ENCODE data around the gene IQCE. TPM values are rescaled to one million over a fixed set of nuclear protein-coding genes. Genes with fewer than 3 reads are reported as not detected.
"Not testable (repeated sequence)": the region's sequence is repeated elsewhere in the genome, so short reads cannot be mapped to it uniquely, and the experiment has no call there.

Gene IQCE
- total RNA-seq, 3 donors from 2014 or later (not counting 1 experiment from before 2014, with no cell fraction given) = 9.6 to 13.5 (median 11.3) TPM

DNA sequence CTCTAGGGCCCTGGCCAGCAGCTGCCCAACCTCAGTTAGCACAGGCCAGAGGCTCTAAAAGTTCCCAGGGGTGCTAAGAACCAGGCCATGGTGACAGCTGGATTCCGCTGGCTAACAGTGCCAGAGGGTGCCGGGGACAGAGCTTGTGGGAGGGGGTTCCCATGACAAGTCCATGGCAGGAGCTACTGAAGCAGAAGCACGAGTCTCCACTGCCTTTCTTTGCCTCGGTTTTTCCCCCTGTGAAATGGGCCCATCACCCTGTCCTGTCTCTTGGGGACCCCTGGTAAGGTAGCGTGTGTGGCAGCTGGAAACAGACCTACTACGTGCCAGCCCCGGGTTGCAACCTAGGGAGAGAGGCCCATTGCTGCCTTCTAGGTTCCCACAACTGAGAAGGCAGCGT lies 26.0 kb upstream of the IQCE start:
- H3K27me3 Mint-ChIP-seq (ENCODE audit: low read depth in 2 of 2); H3K36me3 Mint-ChIP-seq; H3K4me3 Mint-ChIP-seq; H3K9me3 ChIP-seq (ENCODE audit: control insufficient read depth, insufficient read depth, low read length); intact Hi-C loops (cut with micrococcal nuclease); H3K27me3 ChIP-seq (ENCODE audit: control insufficient read depth, insufficient read depth, low read length); H3K27ac ChIP-seq (ENCODE audit: low read length); H3K4me3 ChIP-seq (ENCODE audit: low read length); ATAC-seq; H3K9me3 Mint-ChIP-seq; DNase-seq: not testable (repeated sequence)
- WGBS (ENCODE audit: insufficient coverage) = 96% methylated on average over 5 of the region's 8 CpGs
- H3K4me1 ChIP-seq (ENCODE audit: control insufficient read depth, insufficient read depth, low read length) = peaks cover 39% of the 10 kb centered on the region
- peaks cover 11% of the 10 kb centered on the region for H3K36me3 ChIP-seq (ENCODE audit: control insufficient read depth, insufficient read depth, low read length)
- peaks cover 17 to 38% of the 10 kb centered on the region in 2 donors for H3K4me1 Mint-ChIP-seq
- peak overlapping the region in 1 of 2 donors; percentile 46 for H3K27ac Mint-ChIP-seq

DNA sequence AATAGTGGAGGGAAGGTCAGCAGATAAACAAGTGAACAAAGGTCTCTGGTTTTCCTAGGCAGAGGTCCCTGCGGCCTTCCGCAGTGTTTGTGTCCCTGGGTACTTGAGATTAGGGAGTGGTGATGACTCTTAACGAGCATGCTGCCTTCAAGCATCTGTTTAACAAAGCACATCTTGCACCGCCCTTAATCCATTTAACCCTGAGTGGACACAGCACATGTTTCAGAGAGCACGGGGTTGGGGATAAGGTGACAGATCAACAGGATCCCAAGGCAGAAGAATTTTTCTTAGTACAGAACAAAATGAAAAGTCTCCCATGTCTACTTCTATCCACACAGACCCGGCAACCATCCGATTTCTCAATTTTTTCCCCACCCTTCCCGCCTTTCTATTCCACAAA lies 25.2 kb upstream of the IQCE start:
- H3K27ac ChIP-seq (ENCODE audit: low read length); DNase-seq; H3K36me3 ChIP-seq (ENCODE audit: control insufficient read depth, insufficient read depth, low read length); H3K27me3 Mint-ChIP-seq (ENCODE audit: low read depth in 2 of 2); H3K4me3 Mint-ChIP-seq; H3K36me3 Mint-ChIP-seq; ATAC-seq; H3K4me3 ChIP-seq (ENCODE audit: low read length); H3K27me3 ChIP-seq (ENCODE audit: control insufficient read depth, insufficient read depth, low read length); H3K9me3 ChIP-seq (ENCODE audit: control insufficient read depth, insufficient read depth, low read length); H3K9me3 Mint-ChIP-seq; intact Hi-C loops (cut with micrococcal nuclease): not testable (repeated sequence)
- peak overlapping the region in 1 of 2 donors; percentile 46 for H3K27ac Mint-ChIP-seq
- no CpG with 5 or more reads among the region's 8 CpGs for WGBS (ENCODE audit: insufficient coverage)
- H3K4me1 Mint-ChIP-seq = peaks cover 10 to 30% of the 10 kb centered on the region in 2 donors
- peaks cover 31% of the 10 kb centered on the region for H3K4me1 ChIP-seq (ENCODE audit: control insufficient read depth, insufficient read depth, low read length)

GRCh38 chr7:2534214-2534613 lies 24.6 kb upstream of the IQCE start:
- ATAC-seq = not testable (repeated sequence)

GRCh38 chr7:2535872-2536627 lies 22.7 kb upstream of the IQCE start:
- H3K27me3 Mint-ChIP-seq (ENCODE audit: low read depth in 2 of 2); H3K27ac ChIP-seq (ENCODE audit: low read length); H3K4me3 Mint-ChIP-seq; H3K9me3 ChIP-seq (ENCODE audit: control insufficient read depth, insufficient read depth, low read length); intact Hi-C loops (cut with micrococcal nuclease); H3K27ac Mint-ChIP-seq; H3K4me1 Mint-ChIP-seq; H3K36me3 Mint-ChIP-seq; ATAC-seq; H3K9me3 Mint-ChIP-seq; H3K27me3 ChIP-seq (ENCODE audit: control insufficient read depth, insufficient read depth, low read length); DNase-seq; H3K4me3 ChIP-seq (ENCODE audit: low read length): not testable (repeated sequence)
- peaks cover 12% of the 10 kb centered on the region for H3K36me3 ChIP-seq (ENCODE audit: control insufficient read depth, insufficient read depth, low read length)
- 94% methylated on average over 15 of the region's 19 CpGs for WGBS (ENCODE audit: insufficient coverage)
- peaks cover 12% of the 10 kb centered on the region for H3K4me1 ChIP-seq (ENCODE audit: control insufficient read depth, insufficient read depth, low read length)

More at GRCh38 chr7:2534214-2534613, 24.6 kb upstream of the IQCE start:
- H3K27ac ChIP-seq (ENCODE audit: low read length); intact Hi-C loops (cut with micrococcal nuclease); H3K36me3 Mint-ChIP-seq; H3K27ac Mint-ChIP-seq; H3K9me3 ChIP-seq (ENCODE audit: control insufficient read depth, insufficient read depth, low read length); H3K9me3 Mint-ChIP-seq; H3K4me3 Mint-ChIP-seq; DNase-seq; H3K27me3 ChIP-seq (ENCODE audit: control insufficient read depth, insufficient read depth, low read length); H3K36me3 ChIP-seq (ENCODE audit: control insufficient read depth, insufficient read depth, low read length); H3K4me3 ChIP-seq (ENCODE audit: low read length); H3K27me3 Mint-ChIP-seq (ENCODE audit: low read depth in 2 of 2): not testable (repeated sequence)
- peaks cover 10 to 24% of the 10 kb centered on the region in 2 donors for H3K4me1 Mint-ChIP-seq
- WGBS (ENCODE audit: insufficient coverage) = 96% methylated on average over 11 of the region's 34 CpGs
- H3K4me1 ChIP-seq (ENCODE audit: control insufficient read depth, insufficient read depth, low read length) = peaks cover 25% of the 10 kb centered on the region

DNA sequence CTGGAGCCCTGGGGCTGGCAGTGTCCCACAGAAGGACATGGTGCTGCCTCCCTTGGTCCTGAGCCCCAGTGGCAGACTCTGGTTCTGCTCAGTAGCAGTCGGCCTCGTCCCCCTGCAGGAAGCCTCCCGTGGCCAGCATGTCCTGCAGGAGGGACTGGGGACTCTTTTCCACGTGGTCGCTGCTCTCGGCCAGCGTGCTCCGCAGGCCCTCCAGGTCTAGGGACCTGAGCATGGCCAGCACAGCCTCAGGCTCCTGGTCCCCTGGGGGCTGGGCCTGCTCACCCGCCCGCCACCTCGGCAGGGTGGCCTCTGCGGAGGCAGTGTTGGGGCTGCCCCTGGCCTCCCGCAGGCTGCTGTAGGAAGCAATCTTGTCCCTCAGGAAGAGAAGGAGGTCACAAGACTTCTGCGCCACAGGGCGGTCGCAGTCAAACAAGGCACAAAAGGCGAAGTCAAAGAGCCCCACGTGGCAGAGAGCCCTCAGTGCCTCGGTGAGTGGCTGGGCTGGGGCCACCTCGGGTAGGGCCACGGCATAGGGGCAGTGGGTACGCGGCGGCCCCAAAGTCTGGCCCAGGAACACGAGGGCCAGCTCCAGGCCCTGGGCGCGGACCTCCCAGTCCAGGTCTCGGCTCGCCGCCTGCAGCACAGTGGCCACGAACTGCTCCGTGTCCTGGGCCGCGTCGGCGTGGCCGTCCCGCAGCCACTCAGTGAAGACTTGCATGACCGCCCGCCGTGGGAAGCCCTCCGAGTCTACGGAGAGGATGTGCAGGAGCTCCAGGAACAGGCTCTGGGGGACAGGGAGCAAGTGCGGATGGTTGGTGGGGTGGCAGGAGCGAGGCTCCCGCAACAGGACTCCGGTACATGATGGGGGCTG lies 20.6 kb upstream of the IQCE start:
- intact Hi-C loops (cut with micrococcal nuclease) = no loop called here
- H3K4me1 Mint-ChIP-seq = no peaks in the 10 kb centered on the region
- H3K36me3 Mint-ChIP-seq = no peaks in the 10 kb centered on the region
- H3K4me3 Mint-ChIP-seq = no peak overlapping the region
- 94% methylated on average over 47 of the region's 47 CpGs for WGBS (ENCODE audit: insufficient coverage)
- H3K27ac Mint-ChIP-seq = no peak overlapping the region
- Histone ChIP-seq H3K4me1 (ENCODE audit: control insufficient read depth, insufficient read depth, low read length) (peaks cover 5% of the 10 kb centered on the region), H3K9me3 (ENCODE audit: control insufficient read depth, insufficient read depth, low read length) (no peaks in the 10 kb centered on the region), H3K27me3 (ENCODE audit: control insufficient read depth, insufficient read depth, low read length) (no peaks in the 10 kb centered on the region), H3K4me3 (ENCODE audit: low read length) (no peak overlapping the region), H3K27ac (ENCODE audit: low read length) (no peak overlapping the region), H3K36me3 (ENCODE audit: control insufficient read depth, insufficient read depth, low read length) (peaks cover 34% of the 10 kb centered on the region)
- DNase-seq (peak in 1 of 2 donors; percentile 9), ATAC-seq (peak in 2 of 3 donors; percentile 7 to 17)
- H3K27me3 Mint-ChIP-seq (ENCODE audit: low read depth in 2 of 2) = no peaks in the 10 kb centered on the region
- H3K9me3 Mint-ChIP-seq = no peaks in the 10 kb centered on the region
- no peak for TF ChIP-seq CTCF (IDR thresholded peaks at IDR 0.05)

Measured in natural killer cell (primary cell).